Breast epithelium (tissue), 3 donors: Measurements from ENCODE around the gene OPHN1.

Source experiments
- CTCF ChIP-seq, 3 donors: fragments of 450-650 bp; IDR thresholded peaks; one replicate each; pipeline ENCODE4 v1.5.1; 2016 to 2017; ENCODE audit warnings: antibody characterized with exemption in 3 of 3, mild to moderate bottlenecking in 3 of 3, moderate library complexity in 3 of 3
- POLR2AphosphoS5 ChIP-seq, 3 donors: sonication (generic); formaldehyde crosslinking; IDR thresholded peaks; one replicate each; pipeline ENCODE4 v1.6.1; 2017; ENCODE audit warnings: antibody characterized with exemption in 3 of 3

DNA sequence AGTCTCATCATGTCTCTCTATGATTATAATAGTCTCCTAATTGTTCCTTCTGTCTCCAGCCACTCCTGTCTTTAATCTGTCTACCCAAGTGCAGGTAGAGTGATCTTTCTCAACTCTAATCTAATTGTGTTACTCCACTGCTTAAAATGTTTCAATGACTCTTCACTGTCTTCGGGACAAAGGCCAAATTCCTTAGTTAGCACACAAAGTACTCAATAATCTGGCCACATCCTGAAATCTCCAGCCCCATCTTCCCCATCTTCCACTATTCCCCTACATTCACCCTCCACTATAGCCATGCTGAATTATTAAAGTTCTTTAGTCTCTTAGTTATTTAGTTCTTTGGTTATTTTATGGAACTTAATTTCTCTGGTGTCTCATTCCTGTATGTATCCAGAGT is 353.3 kb downstream of the OPHN1 start:
- TF ChIP-seq CTCF (IDR thresholded peaks at IDR 0.05) (no peak), POLR2AphosphoS5 (IDR thresholded peaks at IDR 0.05) (no peak)
